CD4-positive, CD25-positive, alpha-beta regulatory T cell (primary cell): ENCODE results near the gene DNAAF8. TPM values are rescaled to one million over a fixed set of nuclear protein-coding genes. Genes with fewer than 3 reads are reported as not detected.
A peak's percentile ranks its signal among the peaks of the same experiment; 100 is the strongest.
"Not testable (repeated sequence)": the region's sequence is repeated elsewhere in the genome, so short reads cannot be mapped to it uniquely, and the experiment has no call there.

Experiments
- ATAC-seq, 2 donors: fragments of 150-1000 bp; cut with Tn5 transposase; one replicate each; pipeline ENCODE4 v1.10.0; 2021; ENCODE audit warnings: low read depth in 2 of 2, moderate number of reproducible peaks in 2 of 2, moderate library complexity in 1 of 2
- DNase-seq, 3 donors: peaks; one replicate each; pipeline versions ENCODE4 v3.0.0 to v3.0.0-alpha.2; 2012 to 2022; ENCODE audit warnings: mixed read lengths in 1 of 3
- H3K27ac ChIP-seq: one replicate; pipeline ENCODE4 v1.7.0; 2013; ENCODE audit warnings: mild to moderate bottlenecking, low read length; ENCODE audit not compliant: insufficient read depth, poor library complexity, severe bottlenecking
- H3K27me3 ChIP-seq: one replicate; pipeline ENCODE4 v1.7.0; 2013; ENCODE audit warnings: low read length; ENCODE audit not compliant: control insufficient read depth, insufficient read depth
- H3K36me3 ChIP-seq: one replicate; pipeline ENCODE4 v1.7.0; 2013; ENCODE audit warnings: mild to moderate bottlenecking, low read length, moderate library complexity; ENCODE audit not compliant: control insufficient read depth, insufficient read depth
- H3K4me1 ChIP-seq: 2 replicates; pipeline ENCODE4 v1.7.0; 2013; ENCODE audit warnings: mild to moderate bottlenecking, low read length; ENCODE audit not compliant: insufficient read depth, control insufficient read depth, poor library complexity, severe bottlenecking
- H3K4me3 ChIP-seq: one replicate; pipeline ENCODE4 v1.7.0; 2013; ENCODE audit warnings: low read depth, mild to moderate bottlenecking, low read length, moderate library complexity
- H3K9me3 ChIP-seq, 2 experiments: 1 replicate in 1 of 2; 2 replicates in 1 of 2; pipeline ENCODE4 v1.7.0; 2013; ENCODE audit warnings: low read length in 2 of 2, mild to moderate bottlenecking in 1 of 2, moderate library complexity in 1 of 2; ENCODE audit not compliant: control insufficient read depth in 2 of 2
- H3K27ac Mint-ChIP-seq, 3 donors: one replicate each; pipeline ENCODE4 v1.8.0; 2020 to 2022; ENCODE audit warnings: mild to moderate bottlenecking in 3 of 3, mixed read lengths in 3 of 3, moderate library complexity in 2 of 3
- H3K27me3 Mint-ChIP-seq: one replicate; pipeline ENCODE4 v1.8.0; 2022; ENCODE audit warnings: mild to moderate bottlenecking, mixed read lengths
- H3K36me3 Mint-ChIP-seq: one replicate; pipeline ENCODE4 v1.8.0; 2020; ENCODE audit warnings: mixed read lengths
- H3K4me1 Mint-ChIP-seq, 4 donors: one replicate each; pipeline ENCODE4 v1.8.0; 2020 to 2022; ENCODE audit warnings: mixed read lengths in 4 of 4, mild to moderate bottlenecking in 1 of 4
- H3K4me3 Mint-ChIP-seq, 4 donors: one replicate each; pipeline ENCODE4 v1.8.0; 2020 to 2022; ENCODE audit warnings: mild to moderate bottlenecking in 4 of 4, mixed read lengths in 4 of 4, moderate library complexity in 3 of 4
- H3K9me3 Mint-ChIP-seq, 7 donors: one replicate each; pipeline ENCODE4 v1.8.0; 2020 to 2022; ENCODE audit warnings: mixed read lengths in 7 of 7, mild to moderate bottlenecking in 3 of 7, moderate library complexity in 2 of 7
- polyA plus RNA-seq, 4 donors: library from polyadenylated mRNA; unstranded; fragments of 300-500 nt; fragmentation: Illumina TruSeq; gene quantifications; one replicate each; pipeline ENCODE4 v1.2.3, GENCODE V29; 2021
- total RNA-seq: library from RNA; stranded (reverse); gene quantifications from one replicate; pipeline ENCODE4 v1.2.3, GENCODE V29; 2022

DNAAF8 gene
- total and polyA plus RNA-seq, 5 donors from 2014 or later: 0.06 TPM; not detected in 4

DNA sequence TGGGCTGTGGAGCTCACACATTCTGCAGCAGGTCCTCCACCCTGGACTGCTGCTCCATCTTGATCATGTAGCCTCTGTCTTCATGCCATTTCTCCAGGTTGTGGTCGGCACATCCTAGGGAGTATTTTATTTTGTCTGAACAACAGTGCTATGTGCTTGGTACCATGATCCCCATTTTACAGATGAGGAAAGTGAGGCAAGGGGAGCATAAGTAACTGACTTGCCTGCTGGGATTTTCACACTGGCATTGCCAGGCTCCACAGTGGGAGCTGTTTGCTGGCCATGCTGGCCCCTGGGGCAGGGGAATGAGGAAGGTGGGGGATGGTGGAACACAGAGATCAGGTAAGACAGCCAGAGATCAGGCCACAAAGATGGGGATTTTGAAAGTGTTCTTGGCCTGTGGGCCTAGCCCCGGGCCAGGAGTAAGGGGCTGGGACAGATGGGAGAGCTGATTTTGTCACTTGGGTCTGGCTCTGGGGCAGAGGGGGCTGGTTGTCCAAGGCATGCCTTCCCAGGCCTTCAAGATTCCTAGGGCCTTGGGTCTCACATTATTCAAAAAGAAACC is 41.9 kb downstream of the DNAAF8 start:
- H3K4me3 Mint-ChIP-seq: no peak overlapping the region
- H3K4me1 ChIP-seq: no peaks in the 10 kb centered on the region
- DNase-seq (no peak), ATAC-seq (no peak)
- no peak overlapping the region for H3K27ac Mint-ChIP-seq
- H3K9me3 ChIP-seq: no peaks in the 10 kb centered on the region
- H3K27ac ChIP-seq: no peak overlapping the region
- H3K27me3 ChIP-seq: no peaks in the 10 kb centered on the region
- peaks cover 5% of the 10 kb centered on the region for H3K27me3 Mint-ChIP-seq
- peaks cover 0 to 3% (median 1%) of the 10 kb centered on the region in 4 donors for H3K4me1 Mint-ChIP-seq
- no peak overlapping the region for H3K4me3 ChIP-seq
- no peaks in the 10 kb centered on the region for H3K36me3 Mint-ChIP-seq
- no peaks in the 10 kb centered on the region for H3K36me3 ChIP-seq
- H3K9me3 Mint-ChIP-seq: no peaks in the 10 kb centered on the region

DNA sequence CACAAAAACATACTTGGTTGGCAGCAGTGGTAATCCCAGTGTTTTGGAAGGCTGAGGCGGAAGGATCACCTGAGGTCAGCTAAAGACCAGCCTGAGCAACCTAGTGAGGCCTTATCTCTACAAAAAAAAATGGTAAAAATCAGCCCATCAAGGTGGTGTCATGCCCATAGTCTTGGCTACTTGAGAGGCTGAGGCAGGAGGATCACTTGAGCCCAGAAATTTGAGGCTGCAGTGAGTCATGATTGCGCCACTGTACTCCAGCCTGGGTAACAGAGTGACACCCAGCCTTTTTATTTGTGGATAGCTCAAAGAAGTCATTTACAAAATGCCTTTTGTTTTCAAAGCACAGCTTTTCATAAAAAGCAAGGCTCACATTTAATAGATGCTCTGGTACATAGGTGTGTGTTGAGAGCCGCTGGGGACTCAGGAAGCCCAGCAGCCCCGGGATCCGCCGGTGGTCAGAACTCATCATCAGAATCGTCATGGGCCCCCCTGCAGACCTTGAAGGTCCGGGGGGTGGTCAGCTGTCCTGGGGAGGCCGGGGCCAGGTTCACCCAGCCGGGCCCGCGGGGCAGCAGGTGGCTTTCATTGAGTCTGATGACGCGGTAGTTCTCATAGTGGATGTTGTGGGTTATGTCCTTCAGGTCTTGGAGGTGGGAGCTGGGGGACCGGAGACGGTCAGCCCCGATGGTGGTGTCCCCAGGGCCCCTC is 43.2 kb downstream of the DNAAF8 start:
- no peak for ATAC-seq
- H3K4me1 Mint-ChIP-seq: peaks cover 0 to 3% (median 1%) of the 10 kb centered on the region in 4 donors
- no peaks in the 10 kb centered on the region for H3K9me3 ChIP-seq
- H3K4me3 Mint-ChIP-seq: peak overlapping the region in 1 of 4 donors; percentile 12
- DNase-seq: no peak
- H3K27ac Mint-ChIP-seq: no peak overlapping the region
- no peaks in the 10 kb centered on the region for H3K9me3 Mint-ChIP-seq
- no peak overlapping the region for H3K4me3 ChIP-seq
- H3K4me1 ChIP-seq: no peaks in the 10 kb centered on the region
- H3K27me3 Mint-ChIP-seq: peaks cover 5% of the 10 kb centered on the region
- no peaks in the 10 kb centered on the region for H3K27me3 ChIP-seq
- H3K36me3 ChIP-seq: no peaks in the 10 kb centered on the region
- no peak overlapping the region for H3K27ac ChIP-seq
- H3K36me3 Mint-ChIP-seq: no peaks in the 10 kb centered on the region

DNA sequence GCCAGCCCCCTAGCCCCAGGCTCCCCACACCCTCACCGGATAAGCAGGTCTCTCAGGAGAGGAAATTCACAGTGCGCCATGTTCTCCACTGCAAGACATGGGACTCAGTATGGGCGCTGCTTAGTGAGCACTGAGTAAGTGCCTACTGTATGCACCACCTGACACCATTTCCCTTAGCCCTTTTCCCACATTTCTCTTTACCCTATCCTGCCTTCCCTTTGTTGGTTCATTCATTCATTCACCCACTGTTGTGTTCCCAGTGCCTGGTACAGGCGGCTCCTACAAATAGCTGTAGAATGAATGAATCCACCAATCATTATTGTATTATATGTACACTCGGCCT is 43.7 kb downstream of the DNAAF8 start:
- Mint-ChIP-seq H3K9me3 (no peaks in the 10 kb centered on the region), H3K27me3 (peaks cover 5% of the 10 kb centered on the region), H3K4me3 (peak overlapping the region in 1 of 4 donors; percentile 12), H3K36me3 (no peaks in the 10 kb centered on the region), H3K4me1 (peaks cover 0 to 3% (median 1%) of the 10 kb centered on the region in 4 donors), H3K27ac (no peak overlapping the region)
- Histone ChIP-seq H3K27me3 (no peaks in the 10 kb centered on the region), H3K36me3 (no peaks in the 10 kb centered on the region), H3K27ac (no peak overlapping the region), H3K4me3 (no peak overlapping the region), H3K9me3 (no peaks in the 10 kb centered on the region), H3K4me1 (no peaks in the 10 kb centered on the region)
- ATAC-seq (no peak), DNase-seq (no peak)

DNA sequence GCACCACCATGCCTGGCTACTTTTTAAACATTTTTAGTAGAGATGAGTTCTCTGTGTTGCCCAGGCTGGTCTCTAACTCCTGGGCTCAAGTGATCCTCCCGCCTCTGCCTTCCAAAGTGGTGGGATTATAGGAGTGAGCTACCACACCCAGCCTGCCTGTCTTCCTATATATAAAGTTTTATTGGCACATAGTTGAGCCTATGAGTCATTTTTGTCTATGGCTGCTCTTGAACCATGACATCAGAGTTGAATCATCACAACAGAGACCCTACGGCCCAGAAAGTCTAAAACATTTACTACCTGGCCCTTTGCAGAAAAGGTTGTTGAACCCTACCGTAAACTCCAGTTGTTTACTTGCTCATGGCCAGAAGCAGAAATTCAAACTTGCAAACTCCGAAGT is 45.9 kb downstream of the DNAAF8 start:
- Histone ChIP-seq H3K36me3 (no peaks in the 10 kb centered on the region), H3K9me3 (no peaks in the 10 kb centered on the region), H3K4me3 (no peak overlapping the region), H3K27ac (no peak overlapping the region), H3K4me1 (no peaks in the 10 kb centered on the region), H3K27me3 (no peaks in the 10 kb centered on the region)
- Mint-ChIP-seq H3K27me3 (peaks cover 5% of the 10 kb centered on the region), H3K36me3 (no peaks in the 10 kb centered on the region), H3K4me3 (no peak overlapping the region), H3K9me3 (no peaks in the 10 kb centered on the region), H3K27ac (no peak overlapping the region), H3K4me1 (no peaks in the 10 kb centered on the region)
- ATAC-seq: no peak
- DNase-seq: no peak

DNA sequence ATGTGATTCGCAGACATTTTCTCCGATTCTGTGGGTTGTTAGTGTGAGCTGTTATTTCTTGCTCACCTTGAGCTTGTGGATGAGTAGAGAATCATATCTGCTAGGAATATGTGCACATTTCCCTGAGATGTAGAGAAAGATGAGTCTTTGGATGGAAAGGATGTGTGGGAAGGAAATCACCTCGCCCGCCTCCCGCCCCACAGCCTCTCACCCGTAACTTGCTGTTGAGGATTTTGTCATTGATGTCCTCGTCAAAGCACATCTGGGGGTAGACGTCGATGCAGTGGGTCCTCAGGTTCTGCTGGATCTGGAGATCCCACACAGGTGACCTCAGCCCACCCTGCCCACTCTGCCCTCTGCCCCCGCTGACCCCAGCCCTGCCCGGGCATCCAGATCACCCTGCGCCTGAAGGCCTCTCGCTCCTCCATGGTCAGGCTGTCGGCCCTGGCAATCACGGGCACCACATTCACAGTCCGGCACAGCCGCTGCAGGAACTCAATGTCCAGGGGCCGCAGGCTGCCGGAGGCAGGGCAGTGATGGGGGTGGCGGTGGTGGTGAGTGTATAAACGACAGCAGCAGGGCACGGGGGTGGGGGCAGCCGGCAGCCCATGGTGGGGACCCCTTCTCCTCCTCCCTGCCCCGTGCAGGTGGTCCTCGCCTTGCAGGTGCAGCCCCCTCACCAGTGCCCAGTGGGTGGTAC is 49.1 kb downstream of the DNAAF8 start:
- Histone ChIP-seq H3K4me1 (no peaks in the 10 kb centered on the region), H3K27me3 (no peaks in the 10 kb centered on the region), H3K27ac (no peak overlapping the region), H3K9me3 (no peaks in the 10 kb centered on the region), H3K4me3 (no peak overlapping the region), H3K36me3 (no peaks in the 10 kb centered on the region)
- no peak overlapping the region for H3K27ac Mint-ChIP-seq
- ATAC-seq (no peak), DNase-seq (no peak)
- no peaks in the 10 kb centered on the region for H3K9me3 Mint-ChIP-seq
- H3K27me3 Mint-ChIP-seq: peaks cover 5% of the 10 kb centered on the region
- H3K4me3 Mint-ChIP-seq: no peak overlapping the region
- H3K36me3 Mint-ChIP-seq: no peaks in the 10 kb centered on the region
- H3K4me1 Mint-ChIP-seq: no peaks in the 10 kb centered on the region

DNA sequence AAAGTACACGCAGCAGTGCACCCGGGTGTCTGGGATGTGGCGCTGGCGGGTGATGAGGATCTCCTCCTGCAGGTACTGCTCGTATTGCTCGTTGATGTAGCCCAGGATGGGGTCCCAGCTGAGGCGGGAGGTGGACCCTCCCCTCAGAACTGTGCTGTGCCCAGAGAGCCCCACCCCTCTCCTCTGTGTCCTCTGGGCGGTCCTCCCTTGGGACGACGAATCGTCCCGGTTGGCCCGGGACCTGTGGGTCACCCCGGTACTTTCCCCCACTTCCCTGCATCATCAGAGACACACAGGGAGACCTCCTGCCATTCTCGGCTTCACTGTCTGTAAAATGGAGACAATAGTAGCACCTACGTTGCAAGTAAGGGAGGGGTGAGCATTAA is 49.6 kb downstream of the DNAAF8 start:
- no peaks in the 10 kb centered on the region for H3K36me3 ChIP-seq
- ATAC-seq (no peak), DNase-seq (no peak)
- Mint-ChIP-seq H3K27me3 (peaks cover 5% of the 10 kb centered on the region), H3K27ac (no peak overlapping the region), H3K36me3 (no peaks in the 10 kb centered on the region), H3K9me3 (no peaks in the 10 kb centered on the region), H3K4me3 (no peak overlapping the region), H3K4me1 (no peaks in the 10 kb centered on the region)
- no peaks in the 10 kb centered on the region for H3K4me1 ChIP-seq
- H3K9me3 ChIP-seq: no peaks in the 10 kb centered on the region
- H3K27ac ChIP-seq: no peak overlapping the region
- H3K4me3 ChIP-seq: no peak overlapping the region
- no peaks in the 10 kb centered on the region for H3K27me3 ChIP-seq

DNA sequence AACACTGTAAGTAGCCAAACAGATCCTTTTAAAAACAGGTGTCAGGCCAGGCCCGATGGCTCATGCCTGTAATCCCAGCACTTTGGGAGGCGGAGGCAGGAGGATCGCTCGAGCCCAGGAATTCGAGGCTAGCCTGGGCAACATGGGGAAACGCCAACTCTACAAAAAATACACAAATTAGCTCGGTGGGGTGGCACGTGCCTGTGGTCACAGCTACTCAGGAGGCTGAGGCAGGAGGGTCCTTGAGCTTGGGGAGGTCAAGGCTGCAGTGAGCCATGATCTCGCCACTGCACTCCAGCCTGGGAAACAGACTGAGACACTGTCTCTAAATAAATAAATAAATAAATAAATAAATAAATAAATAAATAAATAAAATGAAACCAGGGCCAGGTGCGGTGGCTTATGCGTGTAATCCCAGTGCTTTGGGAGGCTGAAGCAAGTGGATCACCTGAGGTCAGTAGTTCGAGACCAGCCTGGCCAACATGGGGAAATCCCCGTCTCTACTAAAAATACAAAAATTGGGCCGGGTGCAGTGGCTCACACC is 50.2 kb downstream of the DNAAF8 start:
- not testable (repeated sequence) for ATAC-seq, H3K9me3 ChIP-seq, DNase-seq, H3K36me3 Mint-ChIP-seq, H3K4me3 Mint-ChIP-seq, H3K27ac ChIP-seq, H3K27me3 Mint-ChIP-seq, H3K4me1 ChIP-seq, H3K36me3 ChIP-seq, H3K9me3 Mint-ChIP-seq, H3K27me3 ChIP-seq, H3K27ac Mint-ChIP-seq, H3K4me1 Mint-ChIP-seq, H3K4me3 ChIP-seq
